HG02588 (cell line): ENCODE results near the gene DEAF1.

Experiments
- ATAC-seq: cut with Tn5 transposase; IDR thresholded peaks from one replicate; pipeline ENCODE4 v1.9.1; 2021; ENCODE audit warnings: mild to moderate bottlenecking, moderate library complexity; ENCODE audit not compliant: unreplicated experiment

The DEAF1 gene

DNA sequence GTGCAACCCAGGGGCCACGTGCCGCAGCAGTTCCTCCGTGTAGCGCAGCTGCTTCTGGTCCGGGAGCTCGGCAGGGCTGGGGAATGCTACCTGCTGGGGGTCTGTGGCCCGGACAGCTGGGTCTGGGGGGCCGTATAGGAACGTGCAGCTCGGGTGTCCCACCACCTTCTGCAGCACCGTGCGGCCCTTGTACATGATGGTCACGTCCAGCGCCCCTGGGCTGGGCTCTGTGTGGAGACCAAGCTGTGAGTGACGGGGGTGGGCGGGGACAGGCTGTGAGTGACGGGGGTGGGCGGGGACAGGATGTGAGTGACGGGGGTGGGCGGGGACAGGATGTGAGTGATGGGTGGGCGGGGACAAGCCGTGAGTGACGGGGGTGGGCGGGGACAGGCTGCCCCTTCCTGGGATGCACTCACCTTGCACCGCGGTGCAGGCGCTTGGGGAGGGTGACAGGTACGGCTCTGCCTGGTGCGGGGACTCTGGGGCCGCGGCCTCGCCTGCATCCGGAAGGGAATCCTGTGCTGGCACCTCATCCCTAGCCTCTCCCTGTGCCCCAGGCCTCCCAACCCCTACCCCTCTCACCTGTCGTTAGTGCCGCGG lies 81.6 kb downstream of the DEAF1 start:
- ATAC-seq = no peak

DNA sequence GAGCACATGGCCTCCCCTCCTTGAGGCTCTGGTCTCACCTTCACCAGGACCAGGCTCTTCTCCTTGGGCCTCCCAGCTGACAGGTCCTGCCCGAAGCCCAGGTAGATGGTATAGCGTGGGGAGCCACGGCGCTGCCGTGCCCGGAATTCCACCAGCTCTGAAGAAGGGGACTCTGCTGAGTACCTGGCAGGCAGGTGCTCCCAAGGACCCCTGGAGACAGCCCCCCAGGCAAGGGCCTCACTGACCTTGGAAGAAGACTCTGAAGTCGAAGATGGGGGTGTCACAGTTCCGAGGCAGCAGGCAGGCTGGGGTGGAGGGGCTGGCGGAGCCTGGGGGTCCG lies 82.1 kb downstream of the DEAF1 start:
- no peak for ATAC-seq

DNA sequence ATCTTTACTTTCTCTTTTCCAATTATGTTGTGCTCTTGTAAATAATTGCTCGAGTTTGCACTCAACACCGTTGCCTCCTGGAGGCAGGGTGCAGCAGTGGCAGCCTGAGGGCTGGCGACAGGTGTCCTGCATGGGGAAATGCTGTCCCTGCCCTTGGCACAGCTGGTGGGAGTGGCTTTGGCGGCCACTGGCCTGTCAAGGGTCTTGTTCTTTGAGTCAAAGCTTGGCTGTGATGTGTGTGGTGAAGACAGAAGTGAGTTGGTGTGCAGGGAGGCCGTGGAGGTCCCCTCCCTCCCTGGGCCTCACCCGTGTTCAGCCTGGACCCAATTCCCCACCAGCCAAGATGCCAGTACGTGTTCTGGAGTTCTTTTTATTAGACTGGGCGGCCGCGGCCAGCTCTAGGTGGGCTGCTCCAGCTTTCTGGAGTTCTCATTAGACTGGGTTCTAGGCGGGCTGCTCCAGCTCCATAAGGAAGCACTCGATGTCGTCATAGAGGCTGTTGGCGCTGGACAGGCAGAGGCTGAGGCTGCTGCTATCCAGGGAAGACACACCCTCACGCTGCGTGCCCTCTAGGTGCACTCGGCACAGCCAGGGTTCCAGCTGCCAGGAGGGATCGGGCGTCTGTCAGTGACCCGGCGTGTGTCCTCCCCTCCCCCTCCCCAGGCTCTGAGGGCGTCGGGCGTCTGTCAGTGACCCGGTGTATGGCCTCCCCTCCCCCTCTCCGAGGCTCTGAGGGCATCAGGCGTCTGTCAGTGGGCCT lies 82.6 kb downstream of the DEAF1 start:
- ATAC-seq = no peak

DNA sequence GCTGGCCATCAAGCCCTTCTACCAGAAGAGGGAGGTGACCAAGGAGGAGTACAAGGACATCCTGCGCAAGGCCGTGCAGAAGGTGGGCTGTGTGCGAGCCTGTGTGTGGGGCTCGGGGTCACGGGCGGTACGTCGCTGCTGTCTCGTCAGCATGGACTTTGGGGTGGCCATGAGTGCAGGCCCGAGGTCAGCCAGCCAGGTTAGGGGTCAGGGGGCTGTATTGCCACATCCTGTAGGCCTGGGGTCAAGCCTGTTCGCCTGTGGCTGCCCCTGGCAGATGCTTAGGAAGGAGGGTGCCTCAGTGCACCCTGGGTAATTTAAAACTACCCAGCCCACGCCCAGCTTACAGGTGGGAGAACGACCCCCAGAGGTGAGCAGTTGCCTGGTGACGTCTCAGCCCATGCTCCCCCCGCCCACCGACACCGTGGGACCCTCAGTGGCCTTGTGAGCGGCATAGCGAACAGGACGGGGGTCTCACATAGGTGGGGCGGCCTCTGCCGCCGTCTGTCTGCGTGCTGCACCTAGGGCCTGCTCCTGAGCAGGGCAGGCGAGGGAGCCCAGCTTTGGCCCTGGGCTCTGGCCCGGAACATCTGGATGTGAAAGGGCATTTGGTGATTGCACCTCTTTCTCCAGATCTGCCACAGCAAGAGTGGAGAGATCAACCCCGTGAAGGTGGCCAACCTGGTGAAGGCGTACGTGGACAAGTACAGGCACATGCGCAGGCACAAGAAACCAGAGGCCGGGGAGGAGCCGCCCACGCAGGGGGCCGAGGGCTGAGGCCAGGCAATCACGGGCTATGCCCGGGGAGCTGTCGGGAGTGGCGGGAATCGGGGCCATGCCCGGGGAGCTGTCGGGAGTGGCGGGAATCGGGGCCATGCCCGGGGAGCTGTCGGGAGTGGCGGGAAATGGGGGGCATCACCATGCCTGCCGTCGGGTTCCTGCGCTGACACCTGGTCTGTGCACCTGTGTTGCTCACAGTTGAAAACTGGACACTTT lies 83.7 kb downstream of the DEAF1 start:
- ATAC-seq = no peak

DNA sequence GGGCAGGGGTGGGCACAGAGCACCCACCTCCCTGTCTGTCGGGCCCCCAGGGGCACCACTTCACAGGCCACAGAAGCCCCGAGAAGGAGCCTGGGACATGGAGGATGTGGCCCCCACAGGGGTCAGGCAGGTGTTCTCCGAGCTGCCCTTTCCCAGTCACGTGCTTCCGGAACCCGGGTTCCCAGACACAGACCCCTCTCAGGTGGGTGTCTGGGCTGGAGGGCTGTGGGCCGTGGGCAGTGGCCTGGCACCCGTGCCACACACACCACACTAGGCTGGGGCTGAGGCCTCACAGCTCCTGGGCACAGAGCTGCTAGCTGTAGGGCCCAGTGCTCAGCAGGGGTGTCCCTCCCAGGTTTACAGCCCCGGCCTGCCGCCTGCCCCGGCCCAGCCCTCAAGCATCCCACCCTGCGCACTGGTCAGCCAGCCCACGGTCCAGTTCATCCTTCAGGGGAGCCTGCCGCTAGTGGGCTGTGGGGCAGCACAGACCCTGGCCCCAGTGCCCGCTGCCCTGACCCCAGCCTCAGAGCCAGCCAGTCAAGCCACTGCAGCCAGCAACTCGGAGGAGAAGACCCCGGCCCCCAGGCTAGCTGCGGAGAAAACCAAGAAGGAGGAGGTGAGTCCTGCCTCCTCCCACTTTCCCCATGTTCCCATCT lies 84.7 kb downstream of the DEAF1 start:
- no peak for ATAC-seq

DNA sequence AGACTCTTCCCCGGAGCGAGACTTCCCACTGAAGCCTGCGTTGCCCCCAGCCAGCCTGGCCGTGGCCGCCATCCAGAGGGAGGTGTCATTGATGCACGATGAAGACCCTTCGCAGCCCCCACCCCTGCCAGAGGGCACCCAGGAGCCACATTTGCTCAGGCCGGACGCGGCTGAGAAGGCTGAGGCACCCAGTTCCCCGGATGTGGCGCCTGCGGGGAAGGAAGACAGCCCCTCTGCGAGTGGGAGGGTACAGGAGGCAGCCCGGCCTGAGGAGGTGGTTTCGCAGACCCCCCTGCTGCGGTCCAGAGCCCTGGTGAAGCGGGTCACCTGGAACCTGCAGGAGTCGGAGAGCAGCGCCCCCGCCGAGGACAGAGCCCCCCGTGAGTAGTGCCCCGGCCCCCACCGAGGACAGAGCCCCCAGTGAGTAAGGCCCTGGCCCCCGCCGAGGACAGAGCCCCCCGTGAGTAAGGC lies 85.6 kb downstream of the DEAF1 start:
- no peak for ATAC-seq

DNA sequence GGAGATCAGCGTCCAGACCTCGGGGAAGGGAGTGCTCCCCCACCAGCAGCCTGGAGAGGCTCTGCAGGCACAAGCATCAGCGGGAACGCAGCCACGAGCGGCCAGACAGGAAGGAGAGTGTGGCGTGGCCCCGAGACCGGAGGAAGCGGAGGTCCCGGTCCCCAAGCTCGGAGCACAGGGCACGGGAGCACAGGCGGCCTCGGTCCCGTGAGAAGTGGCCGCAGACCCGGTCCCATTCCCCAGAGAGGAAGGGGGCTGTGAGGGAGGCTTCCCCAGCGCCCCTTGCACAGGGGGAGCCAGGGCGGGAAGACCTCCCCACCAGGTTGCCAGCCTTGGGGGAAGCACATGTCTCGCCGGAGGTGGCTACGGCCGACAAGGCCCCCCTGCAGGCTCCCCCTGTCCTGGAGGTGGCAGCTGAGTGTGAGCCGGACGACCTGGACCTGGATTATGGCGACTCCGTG lies 86.2 kb downstream of the DEAF1 start:
- ATAC-seq = no peak

DNA sequence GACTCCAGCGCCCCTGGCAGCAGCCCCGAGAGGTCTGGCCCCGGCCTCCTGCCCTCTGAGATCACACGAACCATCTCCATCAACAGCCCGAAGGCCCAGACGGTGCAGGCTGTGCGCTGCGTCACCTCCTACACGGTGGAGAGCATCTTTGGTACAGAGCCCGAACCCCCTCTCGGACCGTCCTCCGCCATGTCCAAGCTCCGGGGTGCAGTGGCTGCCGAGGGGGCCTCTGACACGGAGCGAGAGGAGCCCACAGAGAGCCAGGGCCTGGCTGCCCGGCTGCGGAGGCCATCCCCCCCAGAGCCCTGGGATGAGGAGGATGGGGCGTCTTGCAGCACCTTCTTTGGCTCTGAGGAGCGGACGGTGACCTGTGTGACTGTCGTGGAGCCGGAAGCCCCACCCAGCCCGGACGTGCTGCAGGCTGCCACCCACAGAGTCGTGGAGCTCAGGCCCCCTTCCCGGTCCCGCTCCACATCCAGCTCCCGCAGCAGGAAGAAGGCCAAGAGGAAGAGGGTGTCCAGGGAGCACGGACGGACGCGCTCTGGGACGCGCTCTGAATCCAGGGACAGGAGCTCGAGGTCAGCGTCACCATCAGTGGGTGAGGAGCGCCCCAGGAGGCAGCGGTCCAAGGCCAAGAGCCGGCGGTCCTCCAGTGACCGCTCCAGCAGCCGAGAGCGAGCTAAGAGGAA lies 86.9 kb downstream of the DEAF1 start:
- no peak for ATAC-seq

DNA sequence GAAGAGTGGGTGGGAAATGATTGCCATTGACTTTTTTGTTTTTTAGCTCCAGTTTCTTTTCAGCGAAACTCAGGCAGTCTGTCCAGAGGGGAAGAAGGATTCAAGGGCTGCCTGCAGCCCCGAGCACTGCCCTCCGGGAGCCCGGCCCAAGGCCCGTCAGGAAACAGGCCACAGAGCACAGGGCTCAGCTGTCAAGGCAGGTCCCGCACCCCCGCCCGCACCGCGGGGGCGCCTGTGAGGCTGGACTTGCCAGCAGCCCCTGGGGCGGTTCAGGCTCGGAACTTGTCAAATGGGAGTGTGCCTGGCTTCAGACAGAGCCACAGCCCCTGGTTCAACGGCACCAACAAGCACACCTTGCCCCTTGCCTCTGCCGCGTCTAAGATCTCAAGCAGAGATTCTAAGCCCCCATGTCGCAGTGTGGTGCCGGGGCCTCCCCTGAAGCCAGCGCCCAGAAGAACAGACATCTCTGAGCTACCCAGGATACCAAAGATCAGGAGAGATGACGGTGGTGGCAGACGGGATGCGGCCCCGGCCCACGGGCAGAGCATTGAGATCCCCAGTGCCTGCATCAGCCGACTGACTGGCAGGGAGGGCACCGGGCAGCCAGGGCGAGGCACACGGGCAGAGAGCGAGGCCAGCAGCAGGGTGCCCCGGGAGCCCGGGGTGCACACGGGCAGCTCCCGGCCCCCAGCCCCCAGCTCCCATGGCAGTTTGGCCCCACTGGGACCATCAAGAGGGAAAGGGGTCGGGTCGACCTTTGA lies 87.8 kb downstream of the DEAF1 start:
- ATAC-seq = no peak

DNA sequence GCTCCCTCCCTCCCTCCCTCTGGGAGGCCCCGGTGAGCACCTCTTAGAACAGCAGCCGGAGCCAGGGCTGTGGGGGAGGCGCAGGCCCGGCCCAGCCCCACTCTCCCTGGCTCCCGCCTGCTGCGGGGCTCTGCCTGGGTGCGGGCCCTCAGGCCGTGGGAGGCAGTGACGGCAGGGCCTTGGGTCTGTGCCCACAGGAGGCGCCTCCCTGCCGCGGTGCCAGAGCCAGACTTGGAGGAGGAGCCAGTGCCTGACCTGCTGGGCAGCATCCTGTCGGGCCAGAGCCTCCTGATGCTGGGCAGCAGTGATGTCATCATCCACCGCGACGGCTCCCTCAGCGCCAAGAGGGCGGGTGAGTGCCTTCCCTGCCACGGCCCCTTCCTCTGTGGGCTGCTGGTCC lies 88.8 kb downstream of the DEAF1 start:
- no peak for ATAC-seq

DNA sequence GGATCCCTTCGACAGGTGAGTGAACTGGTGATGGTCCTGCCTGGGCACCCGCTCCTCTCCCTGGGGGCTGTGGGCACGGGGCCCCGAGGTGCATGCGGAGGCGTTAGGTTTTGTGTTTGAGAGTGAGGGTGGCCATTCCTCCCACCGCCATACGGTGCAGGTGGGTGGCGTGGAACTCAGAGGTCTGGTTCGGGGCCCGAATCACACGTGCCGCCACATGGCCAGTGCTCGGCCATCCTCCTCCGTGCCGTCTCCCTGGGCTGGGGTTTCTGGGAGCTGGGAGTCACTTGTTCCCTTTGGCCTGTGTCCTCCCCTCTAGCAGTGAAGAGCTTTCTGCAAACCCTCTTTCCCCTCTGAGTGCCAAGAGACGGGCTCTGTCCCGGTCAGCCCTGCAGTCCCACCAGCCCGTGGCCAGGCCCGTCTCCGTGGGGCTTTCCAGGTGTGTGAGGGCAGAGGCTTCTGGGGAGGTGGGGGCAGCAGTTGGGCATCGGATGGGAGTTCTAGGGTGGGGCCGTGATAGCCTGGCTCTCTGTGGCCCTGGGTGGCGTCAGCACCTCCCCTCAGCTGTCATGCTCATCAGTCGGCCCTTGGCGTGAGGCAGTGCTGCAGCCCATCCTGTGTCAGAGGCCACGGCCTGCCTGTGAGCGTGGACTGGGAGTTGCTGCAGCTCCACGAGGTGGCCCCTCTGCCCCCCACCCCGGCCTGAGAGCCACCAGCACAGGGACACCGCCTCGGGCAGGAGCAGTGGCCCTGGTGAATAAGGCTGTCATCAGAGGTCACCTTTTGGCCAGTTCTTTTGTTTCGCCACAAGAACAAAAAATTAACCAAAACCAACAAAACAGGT lies 89.5 kb downstream of the DEAF1 start:
- ATAC-seq = no peak

DNA sequence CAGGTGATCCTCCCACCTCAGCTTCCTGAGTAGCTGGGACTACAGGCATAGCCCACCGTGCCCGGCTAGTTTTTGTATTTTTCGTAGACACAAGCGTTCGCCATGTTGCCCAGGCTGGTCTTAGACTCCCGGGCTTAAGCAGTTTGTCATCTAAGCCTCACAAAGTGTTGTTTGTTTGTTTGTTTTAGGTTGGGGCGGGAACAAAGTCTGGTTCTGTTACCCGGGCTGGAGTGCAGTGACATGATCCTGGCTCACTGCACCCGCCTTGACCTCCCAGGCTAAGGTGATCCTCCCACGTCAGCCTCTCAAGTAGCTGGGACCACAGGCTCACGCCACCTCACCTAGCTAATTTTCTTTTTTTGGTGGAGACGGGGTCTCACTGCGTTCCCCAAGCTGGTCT lies 91.9 kb downstream of the DEAF1 start:
- ATAC-seq = no peak

DNA sequence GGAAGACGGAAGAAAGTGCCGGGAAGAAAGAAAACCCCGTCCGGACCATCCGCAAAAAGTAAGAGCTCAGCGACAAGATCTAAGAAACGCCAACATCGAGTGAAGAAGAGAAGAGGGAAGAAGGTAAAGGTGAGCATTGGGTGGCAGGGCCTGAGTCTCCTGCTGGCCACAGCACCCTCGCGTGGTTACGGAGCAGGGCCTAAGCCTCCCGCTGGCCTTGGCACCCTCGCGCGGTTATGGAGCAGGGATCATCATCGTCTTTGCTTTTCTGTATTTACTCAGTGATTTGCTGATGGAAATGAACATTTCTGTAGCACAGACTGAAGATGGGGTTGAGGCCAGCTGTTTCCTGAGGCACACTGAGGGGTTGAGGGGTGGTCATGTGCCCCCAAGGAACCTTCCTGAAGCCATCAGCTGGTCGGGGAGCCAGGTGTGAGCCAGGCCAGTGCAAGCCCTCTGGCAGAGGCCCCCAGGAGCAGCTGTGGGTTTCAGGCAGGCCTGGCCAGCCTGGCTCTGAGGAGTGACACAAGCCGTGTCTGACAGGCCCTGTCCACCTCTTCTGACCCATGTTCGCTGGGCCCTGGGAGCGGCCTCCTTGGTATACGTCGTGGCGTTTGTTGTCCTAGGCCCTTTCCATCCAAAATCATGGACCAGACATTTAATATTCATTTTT lies 93.3 kb downstream of the DEAF1 start:
- ATAC-seq = no peak

DNA sequence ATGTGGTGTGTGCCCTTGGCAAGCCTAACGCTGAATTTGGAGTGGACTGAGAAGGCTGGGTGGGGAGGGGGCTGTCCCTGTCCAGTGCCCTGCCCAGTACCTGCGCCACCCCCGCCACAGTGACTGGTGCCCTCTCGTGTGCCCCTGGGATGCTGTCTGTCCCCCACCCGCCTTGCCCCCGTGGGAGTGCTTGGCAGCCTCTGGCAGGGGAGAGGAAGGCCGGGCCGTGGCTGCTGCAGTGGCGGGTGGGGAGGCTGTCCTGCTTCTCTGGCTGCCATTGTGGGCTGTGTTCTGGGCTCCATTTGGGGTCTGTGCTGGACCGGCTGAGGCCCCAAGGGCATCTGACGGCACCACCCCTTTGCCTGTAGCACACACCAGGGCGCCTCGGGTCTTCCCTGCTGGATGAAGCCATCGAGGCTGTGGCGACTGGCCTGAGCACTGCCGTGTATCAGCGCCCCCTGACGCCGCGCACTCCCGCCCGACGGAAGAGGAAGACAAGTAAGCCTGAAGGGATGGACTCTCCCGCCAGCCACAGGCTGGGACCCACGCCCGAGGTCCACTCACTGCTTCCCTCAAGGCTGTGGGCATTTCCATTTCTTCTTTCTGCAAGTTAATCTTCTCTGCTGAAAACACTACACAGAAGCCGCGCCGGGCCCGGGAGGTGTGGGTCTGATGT lies 96.9 kb downstream of the DEAF1 start:
- no peak for ATAC-seq

DNA sequence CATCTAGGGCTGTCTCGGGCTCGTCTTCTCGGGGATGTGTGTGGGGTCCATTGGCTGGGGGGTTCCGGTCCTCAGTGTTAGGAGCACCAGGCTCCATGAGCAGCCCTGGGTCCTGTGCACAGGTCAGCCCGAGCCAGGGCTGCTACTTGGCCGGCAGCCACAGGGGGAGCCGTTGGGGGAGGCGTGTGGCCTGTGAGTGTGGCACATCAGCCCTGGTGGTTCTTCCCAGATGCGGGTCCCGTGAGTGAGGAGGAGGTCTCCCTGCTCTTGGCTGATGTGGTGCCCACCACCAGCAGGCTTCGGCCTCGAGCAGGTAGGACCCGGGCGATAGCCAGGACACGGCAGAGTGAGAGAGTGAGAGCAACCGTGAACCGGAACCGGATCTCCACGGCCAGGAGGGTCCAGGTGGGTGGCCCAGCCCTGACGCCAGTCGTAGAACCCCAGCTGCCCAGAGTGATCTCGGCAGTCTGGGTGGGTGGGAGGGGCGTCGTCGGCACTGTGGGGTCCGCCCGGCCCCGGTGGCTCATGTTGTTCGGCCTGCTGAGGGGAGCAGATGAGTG lies 97.8 kb downstream of the DEAF1 start:
- ATAC-seq = no peak

DNA sequence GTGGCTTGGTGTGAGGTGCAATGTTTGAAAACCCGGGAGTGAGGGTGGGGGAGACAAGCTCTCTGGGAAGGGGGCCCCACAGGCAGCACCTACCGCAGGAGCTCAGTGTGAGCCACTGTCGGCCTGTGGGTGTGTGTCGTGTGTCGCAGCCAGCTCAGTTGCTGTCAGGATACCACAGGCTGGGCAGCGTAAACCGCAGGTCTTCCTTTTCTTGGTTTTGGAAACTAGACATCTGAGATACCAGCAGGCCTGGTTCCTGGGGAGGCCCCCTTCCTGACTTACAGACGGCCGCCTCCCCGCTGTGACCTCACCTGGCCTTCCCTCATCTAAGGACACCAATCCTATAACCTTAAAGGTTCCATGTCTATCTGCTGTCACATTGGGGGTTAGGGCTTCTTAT lies 98.6 kb downstream of the DEAF1 start:
- ATAC-seq = no peak

DNA sequence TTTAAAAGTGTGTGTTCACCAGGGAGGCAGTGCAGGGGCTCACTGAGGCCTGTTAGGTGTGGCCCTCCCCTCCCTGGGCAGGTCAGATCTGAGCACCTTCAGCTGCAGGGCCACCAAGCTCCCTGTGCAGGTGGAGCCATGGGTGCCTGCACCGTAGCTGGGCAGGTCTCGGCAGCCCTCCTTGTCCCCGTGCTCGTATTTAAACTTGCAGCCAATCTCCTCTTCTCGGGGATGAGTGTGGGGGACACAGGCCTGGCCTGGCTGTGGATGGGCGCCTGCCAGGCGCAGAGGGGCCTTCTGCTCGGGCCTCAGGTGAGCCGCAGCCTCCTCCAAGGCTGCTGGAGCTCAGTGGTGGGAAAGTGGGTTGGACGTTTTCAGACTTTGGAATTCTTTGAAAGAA lies 99.6 kb downstream of the DEAF1 start:
- ATAC-seq = no peak
